ENCODE data around the gene CACNG1.
"Not testable (repeated sequence)": the region's sequence is repeated elsewhere in the genome, so short reads cannot be mapped to it uniquely, and the experiment has no call there.

The CACNG1 gene

DNA sequence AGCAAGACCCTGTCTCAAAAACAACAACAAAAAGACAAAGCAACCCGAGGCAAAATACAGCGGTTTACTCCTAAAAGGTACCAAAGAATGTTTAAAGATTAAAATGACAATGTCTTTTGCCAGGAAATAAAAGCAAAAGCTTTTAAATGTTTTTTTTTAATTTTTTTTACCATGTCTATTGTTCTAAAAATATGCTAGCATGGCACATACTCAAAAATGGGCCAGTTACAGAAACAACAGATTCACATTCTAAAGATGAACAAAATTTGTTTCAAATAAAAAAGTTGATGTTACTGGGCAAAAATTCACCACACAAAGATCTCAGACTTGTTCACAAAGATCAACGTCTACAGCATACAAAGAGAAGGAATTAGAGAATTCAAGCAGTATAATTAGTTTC lies 41.1 kb downstream of the CACNG1 start:
- DNase-seq, result no peak

DNA sequence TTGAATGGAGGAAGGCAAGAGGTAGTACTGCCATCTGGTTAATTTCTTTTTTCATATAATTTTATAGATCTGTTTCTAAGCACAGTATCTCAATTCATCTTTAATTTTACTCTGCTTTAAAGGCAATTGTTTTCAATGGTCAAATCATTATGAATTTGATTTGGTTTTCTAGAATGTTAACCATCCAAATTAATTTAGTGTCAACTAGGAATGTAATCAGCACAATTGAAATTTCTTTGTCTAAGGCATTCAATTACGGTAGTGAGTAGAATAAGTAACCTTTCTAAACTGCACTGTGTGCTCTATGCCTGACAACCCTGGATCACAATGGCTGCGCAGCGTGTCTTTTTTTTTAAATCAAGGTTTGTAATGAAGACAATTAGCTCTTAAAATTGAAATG lies 44.3 kb downstream of the CACNG1 start:
- DNase-seq, result no peak

DNA sequence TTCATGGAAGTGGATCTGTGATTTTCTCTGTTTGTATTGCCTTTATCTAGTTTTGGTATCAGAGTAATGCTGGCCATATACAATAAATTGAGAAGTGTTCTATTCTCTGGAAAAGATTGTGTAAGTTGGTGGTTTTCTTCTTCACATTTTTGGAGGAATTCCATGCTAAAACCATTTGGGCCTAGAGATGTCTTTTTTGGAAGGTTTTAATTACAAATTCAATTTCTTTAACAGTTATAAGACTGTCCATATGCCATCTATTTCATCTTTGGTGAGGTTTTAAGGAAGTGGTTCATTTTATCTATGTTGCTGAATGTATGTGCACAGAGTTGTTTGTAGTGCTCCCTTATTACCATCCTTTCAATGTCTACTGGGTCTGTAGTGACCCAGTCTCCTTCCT lies 46.0 kb downstream of the CACNG1 start:
- DNase-seq, result no peak

DNA sequence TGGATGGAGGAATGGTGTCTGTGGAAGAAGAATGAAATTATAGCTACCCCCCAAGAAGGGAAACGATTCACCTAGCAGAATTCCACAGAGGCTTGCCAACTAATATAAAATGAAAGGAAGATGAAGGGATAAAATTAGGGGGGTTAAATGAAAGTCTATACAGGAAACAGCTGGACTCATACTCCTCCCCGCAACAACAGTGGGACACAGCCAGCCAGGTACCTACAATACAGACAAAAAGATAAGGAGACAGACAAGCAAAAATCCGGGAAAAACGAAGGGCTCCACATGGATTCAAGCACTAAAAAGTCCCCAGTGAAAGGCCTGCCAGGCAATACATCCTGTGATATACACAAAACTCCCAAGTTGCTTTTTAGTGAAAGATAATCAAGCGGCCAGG lies 47.9 kb downstream of the CACNG1 start:
- no peak for DNase-seq

DNA sequence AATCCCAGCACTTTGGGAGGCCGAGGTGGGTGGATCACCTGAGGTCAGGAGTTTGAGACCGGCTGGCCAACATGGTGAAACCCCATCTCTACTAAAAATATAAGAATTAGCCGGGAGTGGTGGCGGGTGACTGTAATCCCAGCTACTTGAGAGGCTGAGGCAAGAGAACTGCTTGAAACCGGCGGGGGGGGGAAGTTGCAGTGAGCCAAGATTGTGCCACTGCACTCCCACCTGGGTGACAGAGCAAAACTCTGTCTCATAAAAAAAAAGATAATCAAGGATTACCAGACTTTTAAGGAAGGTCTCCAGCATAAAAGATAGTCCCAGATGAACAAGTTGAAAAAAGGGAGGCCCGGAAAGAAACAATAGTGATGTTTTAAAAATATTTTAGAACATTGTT lies 48.4 kb downstream of the CACNG1 start:
- not testable (repeated sequence) for DNase-seq

DNA sequence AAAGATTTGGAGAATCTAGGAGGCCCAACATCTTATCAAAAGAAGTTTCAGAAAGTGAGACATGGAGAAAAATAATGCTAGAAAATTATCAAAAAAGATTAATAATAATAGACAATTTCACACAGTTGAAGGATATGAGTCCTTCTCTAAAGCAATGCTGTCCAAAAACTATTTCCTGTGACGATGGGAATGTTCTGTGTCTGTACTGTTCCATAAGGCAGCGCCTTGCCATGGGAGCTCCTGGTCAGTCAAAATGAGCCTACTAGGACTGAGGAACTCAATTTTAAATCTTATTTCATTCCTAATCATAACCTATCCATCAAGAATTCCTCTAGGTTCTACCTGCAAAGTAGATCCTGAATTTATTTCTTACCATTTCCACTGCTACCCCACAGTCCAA lies 49.0 kb downstream of the CACNG1 start:
- no peak for DNase-seq

DNA sequence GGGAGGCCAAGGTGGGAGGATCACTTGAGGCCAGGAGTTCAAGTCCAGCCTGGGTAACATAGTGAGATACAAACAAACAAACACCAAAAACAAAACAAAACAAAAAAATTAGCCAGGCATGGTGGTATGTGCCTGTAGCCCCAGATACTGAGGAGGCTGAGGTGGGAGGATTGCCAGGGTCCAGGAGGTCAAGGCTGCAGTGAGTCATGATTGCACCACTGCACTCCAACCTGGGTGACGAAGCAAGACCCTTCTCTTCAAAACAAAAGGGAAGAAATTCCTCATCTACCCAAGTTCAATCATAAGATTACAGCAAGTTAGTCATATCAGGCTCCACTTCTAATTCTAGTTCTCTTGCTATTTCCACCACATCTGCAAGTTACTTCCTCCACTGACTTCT lies 50.9 kb downstream of the CACNG1 start:
- DNase-seq, result not testable (repeated sequence)

DNA sequence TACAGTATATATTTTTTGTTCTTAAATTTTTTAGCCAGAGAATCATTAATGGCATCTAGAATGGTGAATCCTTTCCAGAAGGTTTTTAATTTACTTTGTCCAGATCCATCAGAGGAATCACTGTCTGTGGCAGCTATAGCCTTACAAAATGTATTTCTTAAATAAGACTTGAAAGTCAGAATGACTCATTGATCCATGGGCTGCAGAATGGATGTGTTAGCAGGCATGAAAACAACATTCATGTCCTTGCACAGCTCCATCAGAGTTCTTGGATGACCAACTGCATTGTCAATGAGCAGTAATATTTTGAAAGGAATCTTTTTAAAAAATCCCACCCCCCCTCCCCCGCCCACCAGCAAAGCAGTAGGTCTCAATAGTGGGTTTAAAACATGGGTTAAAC lies 51.4 kb downstream of the CACNG1 start:
- DNase-seq, result no peak

DNA sequence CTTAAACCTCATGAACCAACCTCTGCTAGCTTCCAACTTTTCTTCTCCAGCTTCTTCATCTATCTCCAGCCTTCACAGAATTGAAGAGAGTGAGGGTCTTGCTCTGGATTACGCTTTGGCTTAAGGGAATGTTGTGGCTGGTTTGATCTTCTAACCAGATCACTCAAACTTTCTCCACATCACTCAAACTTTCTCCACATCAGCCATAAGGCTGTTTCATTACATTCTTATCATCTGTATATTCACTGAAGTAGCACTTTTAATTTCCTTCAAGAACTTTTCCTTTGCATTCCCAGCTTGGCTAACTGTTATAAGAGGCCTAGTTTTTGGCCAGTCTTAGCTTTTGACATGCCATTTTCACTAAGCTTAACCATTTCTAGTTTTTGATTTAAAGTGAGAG lies 52.3 kb downstream of the CACNG1 start:
- DNase-seq, result no peak

DNA sequence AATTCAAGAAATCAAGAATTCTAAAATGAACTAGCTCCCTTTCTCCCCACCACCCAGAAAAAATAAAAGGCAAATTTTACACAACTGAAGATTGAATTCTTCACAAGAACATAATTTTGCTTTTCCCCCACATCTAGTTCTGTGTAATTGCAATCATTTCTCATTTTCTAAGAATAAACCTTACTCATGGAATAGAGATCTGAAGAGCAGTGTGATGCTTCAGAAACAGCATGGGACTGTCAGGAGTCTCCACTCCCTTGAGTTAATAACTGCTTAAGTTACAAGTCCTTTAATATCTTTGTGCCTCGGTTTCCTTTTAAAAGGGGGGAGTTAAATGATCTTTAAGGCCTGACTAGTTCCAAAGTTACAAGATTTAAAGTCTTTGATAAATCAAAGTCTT lies 53.7 kb downstream of the CACNG1 start:
- no peak for DNase-seq

DNA sequence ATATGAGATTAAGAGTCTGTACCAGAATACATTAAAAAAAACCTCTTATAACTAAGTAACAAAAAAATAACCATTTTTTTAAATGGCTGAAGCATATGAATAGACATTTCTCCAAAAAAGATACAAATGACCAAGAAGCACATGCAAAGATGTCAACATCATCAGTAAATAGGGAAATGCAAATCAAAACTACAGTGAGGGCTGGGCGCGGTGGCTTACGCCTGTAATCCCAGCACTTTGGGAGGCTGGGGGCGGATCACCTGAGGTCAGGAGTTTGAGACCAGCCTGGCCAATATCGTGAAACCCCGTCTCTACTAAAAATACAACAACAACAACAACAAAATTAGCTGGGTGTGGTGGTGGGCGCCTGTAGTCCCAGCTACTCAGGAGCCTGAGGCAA lies 60.3 kb downstream of the CACNG1 start:
- not testable (repeated sequence) for DNase-seq

DNA sequence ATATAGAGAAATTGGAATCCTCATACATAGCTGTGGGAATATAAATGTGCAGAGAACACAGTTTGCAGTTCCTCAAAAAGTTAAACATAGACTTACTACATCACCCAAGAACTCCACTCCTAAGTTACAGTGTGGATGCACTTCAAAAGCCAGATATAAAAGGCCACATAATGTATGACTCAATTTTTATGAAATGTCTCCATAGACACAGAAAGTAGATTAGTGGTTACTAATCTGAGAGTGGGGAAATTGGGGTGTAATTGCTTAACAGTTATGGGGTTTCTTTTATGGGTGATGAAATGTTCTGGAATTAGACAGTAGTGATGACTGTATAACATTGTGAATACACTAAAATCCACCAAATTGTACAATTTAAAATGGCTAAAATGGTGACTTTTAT lies 60.9 kb downstream of the CACNG1 start:
- no peak for DNase-seq

Measured in 8988T (cell line).